Measurements from ENCODE around the gene AGBL3.
"Not testable (repeated sequence)": the region's sequence is repeated elsewhere in the genome, so short reads cannot be mapped to it uniquely, and the experiment has no call there.

AGBL3 gene

GRCh38 chr7:135170998-135171481 is 184.7 kb downstream of the AGBL3 start:
- not testable (repeated sequence) for DNase-seq (ENCODE audit: low spot score)
- peak overlapping the region; percentile 96 for H3K27ac ChIP-seq
- ChIA-PET POLR2A (ENCODE audit: low non-redundant PET) (interaction anchor here (0.6 kb wide), 1 partner anchor 27 kb away, joined by 3 read pairs; no protein-coding TSS in a partner anchor), CTCF (interaction anchor here (0.6 kb wide), 1 partner anchor 115 kb away, joined by 3 read pairs; no protein-coding TSS in a partner anchor)
- TF ChIP-seq CTCF (conservative IDR thresholded peaks at IDR 0.05; ENCODE audit: low read depth): peak; percentile 65

GRCh38 chr7:135171581-135172291 is 185.4 kb downstream of the AGBL3 start:
- peak overlapping the region; percentile 96 for H3K27ac ChIP-seq
- POLR2A ChIA-PET (ENCODE audit: low non-redundant PET): interaction anchor here (0.6 kb wide), 1 partner anchor 26 kb away, joined by 3 read pairs; no protein-coding TSS in a partner anchor
- CTCF ChIA-PET: not testable (repeated sequence)
- peak; percentile 8 for DNase-seq (ENCODE audit: low spot score)

GRCh38 chr7:135173916-135174315 is 187.6 kb downstream of the AGBL3 start:
- CTCF ChIA-PET; POLR2A ChIA-PET (ENCODE audit: low non-redundant PET); H3K27ac ChIP-seq; DNase-seq (ENCODE audit: low spot score): not testable (repeated sequence)

GRCh38 chr7:135174941-135175340 is 188.6 kb downstream of the AGBL3 start:
- ChIA-PET POLR2A (ENCODE audit: low non-redundant PET) (no interaction called here), CTCF (no interaction called here)
- H3K27ac ChIP-seq: no peak overlapping the region
- no peak for DNase-seq (ENCODE audit: low spot score)
- TF ChIP-seq CTCF (conservative IDR thresholded peaks at IDR 0.05; ENCODE audit: low read depth): no peak

- CTCF ChIA-PET: no interaction called here
- no peak overlapping the region for H3K27ac ChIP-seq
- DNase-seq (ENCODE audit: low spot score): peak; percentile 30
- POLR2A ChIA-PET (ENCODE audit: low non-redundant PET): no interaction called here
- TF ChIP-seq CTCF (conservative IDR thresholded peaks at IDR 0.05; ENCODE audit: low read depth): no peak
These were observed 189.6 kb downstream of the AGBL3 start for GRCh38 chr7:135175931-135176330.

GRCh38 chr7:135177028-135177696 is 190.9 kb downstream of the AGBL3 start:
- H3K27ac ChIP-seq: peak overlapping the region; percentile 45; the same call in 1 of the 2 replicates
- DNase-seq (ENCODE audit: low spot score): peak; percentile 76
- no peak for TF ChIP-seq CTCF (conservative IDR thresholded peaks at IDR 0.05; ENCODE audit: low read depth)
- ChIA-PET POLR2A (ENCODE audit: low non-redundant PET) (no interaction called here), CTCF (no interaction called here)

GRCh38 chr7:135178364-135178763 is 192.1 kb downstream of the AGBL3 start:
- DNase-seq (ENCODE audit: low spot score): no peak
- ChIA-PET CTCF (no interaction called here), POLR2A (ENCODE audit: low non-redundant PET) (no interaction called here)
- TF ChIP-seq CTCF (conservative IDR thresholded peaks at IDR 0.05; ENCODE audit: low read depth): no peak
- H3K27ac ChIP-seq: no peak overlapping the region
